ENCODE results near the gene SAE1.
A peak's percentile ranks its signal among the peaks of the same experiment; 100 is the strongest.
"Not testable (repeated sequence)": the region's sequence is repeated elsewhere in the genome, so short reads cannot be mapped to it uniquely, and the experiment has no call there.

The SAE1 gene

GRCh38 chr19:47243364-47243775 is 112.7 kb downstream of the SAE1 start:
- no peak for DNase-seq

GRCh38 chr19:47243776-47244547 is 113.3 kb downstream of the SAE1 start:
- peak; percentile 43 for DNase-seq

- DNase-seq, result peak; percentile 40
These were observed 116.8 kb downstream of the SAE1 start for GRCh38 chr19:47247308-47247990.

- DNase-seq, result not testable (repeated sequence)
These were observed 122.4 kb downstream of the SAE1 start for GRCh38 chr19:47253016-47253415.

GRCh38 chr19:47253467-47253881 is 122.8 kb downstream of the SAE1 start:
- DNase-seq, result no peak

DNA sequence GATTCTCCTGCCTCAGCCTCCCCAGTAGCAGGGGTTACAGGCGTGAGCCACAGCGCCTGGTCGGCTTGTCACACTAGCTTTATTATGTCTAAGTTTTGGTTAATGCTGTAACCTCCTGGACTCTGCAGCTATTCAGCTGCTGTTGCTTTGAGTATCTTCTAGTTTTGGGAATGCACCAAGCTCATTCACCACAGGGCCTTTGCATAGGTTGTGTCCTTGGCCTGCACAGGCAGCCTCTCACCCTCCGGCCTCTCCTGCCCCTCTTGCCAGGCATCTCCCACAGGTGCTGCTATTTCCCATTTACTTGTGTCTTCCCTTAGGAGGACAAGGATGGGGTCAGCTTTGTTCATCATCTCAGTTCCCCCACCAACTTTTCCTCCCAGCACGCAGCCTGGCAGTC is 123.3 kb downstream of the SAE1 start:
- no peak for DNase-seq

DNA sequence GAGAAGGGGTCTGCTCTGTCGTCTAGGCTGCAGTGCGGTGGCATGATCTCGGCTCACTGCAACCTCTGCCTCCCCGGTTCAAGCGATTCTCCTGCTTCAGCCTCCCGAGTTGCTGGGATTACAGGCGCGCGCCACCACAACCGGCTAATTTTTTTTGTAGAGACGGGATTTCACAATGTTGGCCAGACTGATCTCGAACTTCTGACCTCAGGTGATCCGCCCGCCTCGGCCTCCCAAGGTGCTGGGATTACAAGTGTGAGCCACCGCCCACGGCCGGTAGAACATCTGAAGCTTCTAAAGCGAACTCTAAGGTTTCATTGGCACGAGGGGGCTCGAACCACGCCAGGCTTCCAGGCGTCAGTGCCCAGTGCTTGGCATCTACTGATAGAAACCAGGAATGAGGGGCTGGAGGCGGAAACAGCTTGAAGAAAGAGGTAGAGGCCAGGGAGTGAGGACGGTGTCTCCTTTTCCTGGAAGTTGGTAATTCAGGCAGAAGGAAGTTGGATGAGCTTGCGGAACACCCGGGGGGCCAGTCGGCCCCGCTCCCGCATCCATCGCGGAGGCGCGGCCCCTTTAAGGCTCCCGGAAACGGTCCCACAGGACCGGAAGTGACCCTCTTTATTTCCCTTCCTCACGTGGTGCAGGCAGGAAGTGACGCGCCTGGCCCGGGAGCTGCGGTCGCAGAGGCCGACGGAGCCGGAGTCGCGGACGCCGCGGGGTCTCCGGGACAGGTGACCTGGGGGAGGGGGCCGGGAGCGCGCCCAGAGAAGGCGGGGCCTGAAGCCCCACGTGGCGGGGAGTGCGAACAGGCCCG is 125.5 kb downstream of the SAE1 start, which contains the start of gene CCDC9:
Gene CCDC9 (plus strand): TSS at position 647 of the 814 bp plus-strand sequence. CDS start 1,876 bp downstream, outside the sequence.
- peak; percentile 90 for DNase-seq

DNA sequence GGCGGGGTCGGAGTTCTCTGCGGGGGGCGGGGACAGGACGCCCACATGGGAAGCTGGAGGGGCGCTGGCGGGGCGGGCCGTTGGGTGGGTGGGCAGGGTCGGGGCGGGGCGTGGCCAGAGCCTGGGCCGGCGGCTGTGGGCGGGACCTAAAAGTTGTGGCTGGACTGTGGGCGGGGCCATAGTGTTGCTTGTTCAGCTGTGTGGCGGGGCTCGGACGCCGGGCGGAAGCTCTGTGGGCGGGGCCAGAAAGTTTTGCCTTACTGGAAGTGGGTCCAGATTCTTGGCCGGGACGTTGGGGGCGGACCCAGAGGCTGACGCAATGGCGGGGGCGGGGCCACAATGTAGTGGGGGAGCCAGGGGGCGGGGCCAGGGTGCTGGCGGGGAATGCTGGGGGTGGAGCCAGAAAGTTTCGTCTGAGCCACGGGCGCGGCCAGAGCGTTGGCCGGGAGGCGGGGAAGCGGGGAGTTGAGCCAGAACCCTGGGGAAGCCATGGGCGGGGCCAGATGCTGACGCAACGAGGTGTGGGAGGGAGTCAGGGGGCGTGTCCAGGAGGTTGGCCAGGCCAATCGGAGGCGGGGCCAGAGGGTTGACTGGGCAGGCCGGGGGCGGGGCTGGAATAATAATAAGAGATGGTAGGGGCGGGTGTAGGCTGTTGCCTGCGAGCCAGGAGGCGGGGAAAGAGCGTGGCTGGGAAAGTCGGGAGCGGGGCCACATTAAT is 126.2 kb downstream of the SAE1 start:
- DNase-seq, result peak; percentile 93

- DNase-seq, result no peak
These were observed 127.0 kb downstream of the SAE1 start for GRCh38 chr19:47257411-47258169.

- no peak for DNase-seq
These were observed 127.8 kb downstream of the SAE1 start for GRCh38 chr19:47258434-47258833.

DNA sequence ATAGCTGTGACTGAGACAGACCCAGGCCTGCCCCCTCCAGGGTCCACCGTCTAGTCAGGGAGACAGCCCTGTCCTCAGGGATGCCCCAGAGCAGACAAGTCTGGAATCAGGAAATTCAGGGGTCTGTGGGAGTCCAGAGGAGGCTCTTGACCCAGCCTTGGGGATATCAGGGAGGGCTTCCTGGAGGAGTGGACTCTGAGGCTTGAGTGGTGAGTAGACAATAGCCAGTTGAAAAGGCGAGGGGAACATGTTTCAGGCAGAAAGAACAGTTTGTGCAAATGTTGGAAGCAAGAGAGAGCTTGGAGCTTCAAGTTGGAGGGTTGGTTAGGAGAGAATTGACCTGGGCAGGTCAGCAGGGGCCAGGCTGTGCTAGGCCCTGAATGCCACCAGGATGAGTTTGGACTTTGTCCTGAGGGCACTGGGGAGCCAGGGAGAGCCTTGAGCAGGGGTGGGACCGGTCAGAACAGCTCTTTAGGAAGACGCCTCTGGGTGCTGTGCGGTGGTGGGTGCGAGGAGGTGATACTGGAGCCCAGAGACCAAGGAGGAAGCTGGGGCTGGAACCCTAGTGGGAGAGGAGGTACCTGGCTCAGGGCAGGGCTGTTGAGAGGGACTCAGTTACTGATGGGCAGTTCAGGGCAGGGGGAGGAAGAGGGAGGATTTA is 128.4 kb downstream of the SAE1 start:
- DNase-seq, result no peak
